Activated naive CD4-positive, alpha-beta T cell treated with anti-CD3 and anti-CD28 coated beads for 36 hours (primary cell): ENCODE measurements around the gene OSBPL5. TPM values are rescaled to one million over a fixed set of nuclear protein-coding genes. Genes with fewer than 3 reads are reported as not detected.

ENCODE experiments used
- CTCF ChIA-PET: fragments of 350-600 bp; sonication (Branson Sonifier 250); formaldehyde crosslinking; loops from one replicate; lab custom pipeline; 2021; ENCODE audit warnings: antibody characterized with exemption; lab: Charles Lee
- DNase-seq: peaks from one replicate; pipeline ENCODE4 v3.0.0-alpha.2; 2020
- H3K27ac Mint-ChIP-seq: one replicate; pipeline ENCODE4 v1.8.0; 2021; ENCODE audit warnings: mild to moderate bottlenecking, mixed read lengths
- H3K27me3 Mint-ChIP-seq: one replicate; pipeline ENCODE4 v1.8.0; 2021; ENCODE audit warnings: low read depth, mixed read lengths
- H3K36me3 Mint-ChIP-seq: one replicate; pipeline ENCODE4 v1.8.0; 2021; ENCODE audit warnings: low read depth, mixed read lengths
- H3K4me1 Mint-ChIP-seq: one replicate; pipeline ENCODE4 v1.8.0; 2021; ENCODE audit warnings: low read depth, mixed read lengths
- H3K4me3 Mint-ChIP-seq: one replicate; pipeline ENCODE4 v1.8.0; 2021; ENCODE audit warnings: mild to moderate bottlenecking, moderate library complexity, mixed read lengths
- H3K9me3 Mint-ChIP-seq: one replicate; pipeline ENCODE4 v1.8.0; 2021; ENCODE audit warnings: mixed read lengths
- intact Hi-C: fragments of 100-400 bp; cut with micrococcal nuclease; formaldehyde crosslinking; loops from one replicate; pipeline ENCODE4 v1.15.1; 2023
- total RNA-seq, 2 experiments: library from RNA; stranded (reverse); gene quantifications; one replicate each; pipeline ENCODE4 v1.2.3, GENCODE V29; 2021

Gene OSBPL5
- total RNA-seq, 2 experiments from 2014 or later, result 3.5 to 3.9 TPM

DNA sequence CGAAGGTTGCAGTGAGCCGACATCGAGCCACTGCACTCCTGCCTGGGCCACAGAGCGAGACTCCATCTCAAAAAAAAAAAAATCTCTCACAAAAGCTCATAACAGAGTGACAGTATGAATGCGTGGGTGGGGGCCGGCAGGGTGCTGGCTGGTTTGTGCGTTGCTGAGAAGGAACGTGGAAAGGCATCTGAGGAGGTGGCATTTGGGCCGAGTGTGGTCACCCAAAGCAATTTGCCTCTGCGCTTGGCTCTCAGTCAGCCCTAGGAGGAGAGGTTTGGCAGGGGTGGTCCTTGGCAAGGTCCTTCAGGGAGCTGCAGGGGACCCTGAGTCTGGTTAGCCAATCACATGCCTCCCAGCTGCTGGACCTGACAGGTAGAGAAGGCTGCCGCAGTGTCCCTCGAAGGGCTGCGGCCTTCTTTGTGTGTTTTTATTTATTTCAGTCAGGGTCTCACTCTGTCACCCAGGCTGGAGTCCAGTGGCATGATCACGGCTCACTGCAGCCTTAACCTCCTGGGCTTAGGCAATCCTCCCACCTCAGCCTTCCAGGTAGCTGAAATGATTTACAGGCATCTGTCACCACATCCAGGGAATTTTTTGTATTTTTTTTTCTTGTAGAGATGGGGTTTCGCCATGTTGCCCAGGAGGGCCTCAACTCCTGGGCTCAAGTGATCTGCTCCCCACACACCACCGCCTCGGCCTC, 23.5 kb upstream of the OSBPL5 start:
- CTCF ChIA-PET, result no interaction called here
- DNase-seq, result no peak
- H3K4me1 Mint-ChIP-seq, result no peaks in the 10 kb centered on the region
- intact Hi-C loops, result no loop called here
- no peak overlapping the region for H3K4me3 Mint-ChIP-seq
- no peaks in the 10 kb centered on the region for H3K27me3 Mint-ChIP-seq
- H3K27ac Mint-ChIP-seq, result no peak overlapping the region
- no peaks in the 10 kb centered on the region for H3K36me3 Mint-ChIP-seq
- H3K9me3 Mint-ChIP-seq, result no peaks in the 10 kb centered on the region

DNA sequence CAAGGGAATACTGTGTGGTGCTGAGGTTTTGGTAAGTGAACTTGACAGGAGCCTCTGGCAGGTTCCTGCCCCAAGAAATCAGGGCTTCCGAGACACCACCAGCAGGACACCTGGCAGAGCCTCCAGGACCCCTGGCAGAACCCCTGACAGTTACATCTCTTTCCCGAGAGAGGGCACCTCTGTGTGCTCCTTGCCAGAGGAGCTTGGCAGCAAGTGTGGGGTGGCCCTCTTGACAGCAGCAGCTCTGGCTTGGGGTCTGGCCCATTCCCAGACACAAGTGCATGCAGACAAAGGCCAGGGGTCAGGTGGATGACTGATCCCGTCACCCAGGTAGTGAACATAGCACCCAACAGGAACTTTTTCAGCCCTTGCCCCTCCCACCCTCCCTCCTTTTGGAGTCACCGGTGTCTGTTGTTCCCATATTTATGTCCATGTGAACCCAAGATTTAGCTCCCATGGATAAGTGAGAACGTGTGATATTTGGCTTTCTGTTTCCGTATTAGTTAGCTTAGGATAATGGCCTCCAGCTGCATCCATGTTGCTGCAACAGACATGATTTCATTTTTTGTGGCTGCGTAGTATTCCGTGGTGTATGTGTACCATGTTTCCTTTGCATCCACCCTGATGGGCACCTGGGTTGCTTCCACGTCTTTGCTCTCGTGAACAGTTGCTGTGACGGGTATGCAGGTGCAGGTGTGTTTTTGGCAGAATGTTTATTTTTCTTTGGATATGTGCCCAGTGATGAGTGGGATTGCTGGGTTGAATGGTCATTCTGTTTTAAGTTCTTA, 21.2 kb upstream of the OSBPL5 start:
- Mint-ChIP-seq H3K27ac (no peak overlapping the region), H3K36me3 (no peaks in the 10 kb centered on the region), H3K27me3 (no peaks in the 10 kb centered on the region), H3K4me3 (no peak overlapping the region), H3K4me1 (no peaks in the 10 kb centered on the region), H3K9me3 (no peaks in the 10 kb centered on the region)
- DNase-seq, result no peak
- intact Hi-C loops, result no loop called here
- CTCF ChIA-PET, result no interaction called here

DNA sequence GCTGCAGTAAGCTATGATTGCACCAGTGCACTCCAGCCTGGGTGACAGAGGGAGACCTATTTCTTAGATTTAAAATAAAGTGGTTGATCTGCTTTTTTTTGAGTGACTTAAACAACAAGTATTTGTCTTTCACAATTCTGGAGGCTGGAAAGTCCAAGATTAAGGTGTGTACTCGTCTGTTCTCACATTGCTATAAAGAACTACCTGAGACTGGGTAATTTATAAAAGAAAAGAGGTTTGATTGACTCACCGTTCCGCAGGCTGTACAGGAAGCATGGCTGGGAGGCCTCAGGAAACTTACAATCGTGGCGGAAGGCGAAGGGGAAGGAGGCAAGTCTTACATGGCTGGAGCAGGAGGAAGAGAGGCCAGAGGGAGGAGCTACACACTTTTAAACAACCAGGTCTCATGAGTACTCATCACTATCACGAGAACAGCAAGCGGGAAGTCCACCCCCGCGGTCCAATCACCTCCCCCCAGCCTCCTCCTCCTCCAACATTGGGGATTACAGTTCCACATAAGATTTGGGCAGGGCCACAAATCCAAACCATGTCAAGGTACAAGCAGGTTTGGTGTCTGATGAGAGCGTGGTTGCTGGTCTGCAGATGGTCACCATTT, 19.7 kb upstream of the OSBPL5 start:
- Mint-ChIP-seq H3K27ac (no peak overlapping the region), H3K9me3 (no peaks in the 10 kb centered on the region), H3K36me3 (no peaks in the 10 kb centered on the region), H3K4me1 (no peaks in the 10 kb centered on the region), H3K27me3 (no peaks in the 10 kb centered on the region), H3K4me3 (no peak overlapping the region)
- no peak for DNase-seq
- intact Hi-C loops, result no loop called here
- CTCF ChIA-PET, result interaction anchor here (0.6 kb wide), 1 partner anchor 39 kb away, joined by 3 read pairs; no protein-coding TSS in a partner anchor

DNA sequence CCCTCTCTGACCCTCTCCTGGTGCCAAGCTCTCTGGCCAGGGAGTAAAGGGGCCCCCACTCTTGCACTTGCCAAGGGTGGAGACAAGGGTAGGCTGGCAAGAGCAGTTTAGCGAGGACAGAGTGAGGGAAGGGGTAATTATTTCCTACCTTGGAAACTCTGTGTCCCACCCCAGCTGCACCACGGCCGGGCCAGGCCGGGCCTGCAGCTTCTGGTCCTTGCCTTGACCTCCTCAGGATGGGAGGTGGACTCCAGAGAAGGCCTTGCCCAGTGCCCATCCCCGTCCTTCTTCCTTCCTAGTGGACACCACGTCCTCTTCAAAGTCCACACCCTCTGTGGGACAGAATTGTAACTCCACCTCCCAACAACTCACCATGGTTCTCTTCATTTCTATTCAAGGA, 18.4 kb upstream of the OSBPL5 start:
- CTCF ChIA-PET, result no interaction called here
- H3K27me3 Mint-ChIP-seq, result no peaks in the 10 kb centered on the region
- intact Hi-C loops, result no loop called here
- H3K4me1 Mint-ChIP-seq, result no peaks in the 10 kb centered on the region
- no peaks in the 10 kb centered on the region for H3K36me3 Mint-ChIP-seq
- DNase-seq, result no peak
- no peak overlapping the region for H3K4me3 Mint-ChIP-seq
- no peaks in the 10 kb centered on the region for H3K9me3 Mint-ChIP-seq
- H3K27ac Mint-ChIP-seq, result no peak overlapping the region

DNA sequence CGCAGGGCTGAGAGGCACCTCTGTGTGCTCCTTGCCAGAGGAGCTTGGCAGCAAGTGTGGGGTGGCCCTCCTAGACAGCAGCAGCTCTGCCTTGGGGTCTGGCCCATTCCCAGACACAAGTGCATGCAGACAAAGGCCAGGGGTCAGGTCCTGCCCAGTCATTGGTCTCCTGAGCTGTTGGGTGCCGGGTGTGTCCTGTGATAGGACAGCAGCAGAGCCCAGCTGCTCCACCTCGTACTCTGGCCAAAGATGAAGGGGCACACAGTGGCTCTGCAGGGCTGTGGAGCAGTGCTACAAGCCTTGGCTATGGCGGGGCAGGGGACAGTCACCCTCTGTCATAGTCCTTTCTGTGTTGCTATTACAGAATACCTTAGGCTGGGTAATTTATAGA, 17.3 kb upstream of the OSBPL5 start:
- H3K4me1 Mint-ChIP-seq, result no peaks in the 10 kb centered on the region
- H3K27ac Mint-ChIP-seq, result no peak overlapping the region
- H3K27me3 Mint-ChIP-seq, result no peaks in the 10 kb centered on the region
- intact Hi-C loops, result no loop called here
- H3K9me3 Mint-ChIP-seq, result no peaks in the 10 kb centered on the region
- DNase-seq, result no peak
- CTCF ChIA-PET, result no interaction called here
- no peak overlapping the region for H3K4me3 Mint-ChIP-seq
- H3K36me3 Mint-ChIP-seq, result no peaks in the 10 kb centered on the region

DNA sequence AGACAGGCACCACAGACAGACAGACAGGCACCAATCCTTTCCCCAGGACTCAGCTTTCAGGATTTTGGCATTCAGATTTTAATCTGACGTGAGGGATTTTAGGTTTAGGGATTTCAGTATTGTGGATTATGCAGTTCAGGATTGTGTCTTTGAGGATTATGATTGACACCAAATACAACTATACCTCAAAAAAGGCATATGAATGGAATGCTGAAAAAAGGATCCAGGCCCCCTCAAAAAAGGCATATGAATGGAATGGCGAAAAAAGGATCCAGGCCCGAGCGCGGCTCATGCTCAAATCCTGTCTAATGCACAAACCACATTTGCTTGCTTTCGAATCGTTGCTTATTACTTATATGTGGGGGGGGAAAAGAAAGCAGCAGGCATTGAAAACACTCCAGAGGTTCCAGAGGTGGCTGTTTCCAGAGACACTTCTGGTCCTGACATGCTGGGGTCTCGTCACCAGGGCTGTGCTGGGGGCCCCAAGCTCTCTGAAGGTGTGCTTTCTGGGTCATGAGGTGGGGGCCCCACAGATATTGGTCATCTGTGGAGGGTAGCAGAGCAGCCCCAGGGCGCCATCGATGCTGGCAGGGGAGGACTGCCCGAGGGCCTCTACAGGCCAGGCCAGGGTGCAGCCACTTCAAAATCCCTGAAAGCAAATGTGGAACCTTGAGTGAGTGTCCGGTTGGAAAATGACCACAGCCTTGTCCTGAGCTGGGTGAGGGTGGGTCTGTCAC, 16.8 kb upstream of the OSBPL5 start:
- Mint-ChIP-seq H3K4me3 (no peak overlapping the region), H3K36me3 (no peaks in the 10 kb centered on the region), H3K27ac (no peak overlapping the region), H3K4me1 (no peaks in the 10 kb centered on the region), H3K27me3 (no peaks in the 10 kb centered on the region), H3K9me3 (no peaks in the 10 kb centered on the region)
- intact Hi-C loops, result no loop called here
- CTCF ChIA-PET, result no interaction called here
- no peak for DNase-seq

DNA sequence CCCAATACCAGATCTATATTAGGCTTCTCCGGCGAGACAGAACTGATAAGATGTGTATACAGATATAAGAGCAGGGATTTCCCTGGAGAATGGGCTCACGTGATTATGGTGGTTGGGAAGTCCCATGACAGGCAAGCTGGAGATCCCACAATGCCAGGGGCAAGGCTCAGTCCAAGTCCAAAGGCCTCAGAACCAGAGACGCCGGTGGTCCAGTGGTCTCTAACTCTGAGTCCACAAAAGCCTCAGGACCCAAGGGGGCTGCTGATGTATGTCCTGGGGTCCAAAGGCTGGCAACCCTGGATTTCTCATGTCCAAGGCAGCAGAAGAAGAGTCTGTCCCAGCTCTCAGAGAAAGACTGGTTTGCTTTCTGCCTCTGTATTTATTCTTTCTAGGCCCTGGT, 15.8 kb upstream of the OSBPL5 start:
- CTCF ChIA-PET, result no interaction called here
- Mint-ChIP-seq H3K4me3 (no peak overlapping the region), H3K9me3 (peaks cover 4% of the 10 kb centered on the region), H3K27ac (no peak overlapping the region), H3K4me1 (no peaks in the 10 kb centered on the region), H3K36me3 (no peaks in the 10 kb centered on the region), H3K27me3 (no peaks in the 10 kb centered on the region)
- no peak for DNase-seq
- intact Hi-C loops, result no loop called here

DNA sequence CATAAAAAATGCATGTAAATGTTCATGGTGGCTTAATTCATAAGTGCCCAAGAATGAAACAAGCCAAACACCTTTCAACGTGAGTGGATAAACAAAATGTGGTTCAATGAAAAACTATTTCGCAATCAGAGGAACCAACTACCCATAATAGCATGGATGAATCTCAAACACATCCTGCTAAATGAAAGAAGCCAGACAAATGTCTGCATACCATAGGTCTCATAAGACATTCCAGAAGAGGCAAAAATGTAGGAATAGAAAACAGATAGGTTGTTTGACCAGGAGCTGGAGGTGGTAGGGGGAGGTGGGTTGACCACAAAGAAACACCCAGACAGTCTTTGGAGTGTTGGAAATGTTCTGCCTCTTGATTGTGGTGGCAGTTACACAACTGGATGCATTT, 13.2 kb upstream of the OSBPL5 start:
- Mint-ChIP-seq H3K27me3 (no peaks in the 10 kb centered on the region), H3K27ac (no peak overlapping the region), H3K36me3 (no peaks in the 10 kb centered on the region), H3K4me1 (no peaks in the 10 kb centered on the region), H3K4me3 (no peak overlapping the region), H3K9me3 (peaks cover 6% of the 10 kb centered on the region)
- CTCF ChIA-PET, result no interaction called here
- DNase-seq, result no peak
- intact Hi-C loops, result no loop called here

DNA sequence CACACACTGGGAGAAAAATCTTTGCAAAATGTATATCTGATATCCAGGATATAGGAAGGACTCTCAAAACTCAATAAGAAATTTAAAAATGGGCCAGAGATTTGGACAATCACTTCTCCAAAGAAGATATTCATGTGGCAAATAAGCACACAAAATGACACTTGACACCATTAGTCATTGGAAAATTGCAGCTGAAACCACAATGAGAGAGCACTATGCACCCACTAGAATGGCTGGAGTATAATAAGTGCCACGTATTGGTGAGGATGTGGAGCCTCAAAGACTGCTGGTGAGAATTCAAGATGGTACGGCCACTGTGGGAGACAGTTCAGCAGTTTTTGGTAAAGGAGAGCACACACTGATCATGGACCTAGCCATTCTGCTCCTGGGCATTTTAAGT, 12.8 kb upstream of the OSBPL5 start:
- Mint-ChIP-seq H3K4me3 (no peak overlapping the region), H3K4me1 (no peaks in the 10 kb centered on the region), H3K36me3 (no peaks in the 10 kb centered on the region), H3K27me3 (no peaks in the 10 kb centered on the region), H3K27ac (no peak overlapping the region), H3K9me3 (peaks cover 6% of the 10 kb centered on the region)
- intact Hi-C loops, result no loop called here
- no peak for DNase-seq
- CTCF ChIA-PET, result no interaction called here

DNA sequence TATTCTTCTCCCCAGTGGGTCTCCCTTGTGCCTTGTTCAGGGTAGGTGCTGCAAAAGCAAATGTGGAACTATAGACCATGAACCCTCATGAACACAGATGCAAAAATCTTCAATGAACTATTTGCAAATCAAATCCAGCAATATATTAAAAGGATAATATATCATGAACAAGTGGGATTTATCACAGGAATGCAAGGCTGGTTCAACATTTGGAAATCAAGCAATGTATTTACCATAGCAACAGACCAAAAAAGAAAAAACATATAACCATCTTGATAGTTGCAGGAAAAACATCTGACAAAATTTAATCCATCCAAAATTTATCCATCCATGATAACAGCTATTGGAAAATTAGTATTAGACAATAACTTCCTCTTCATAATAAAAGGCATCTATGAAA, 11.4 kb upstream of the OSBPL5 start:
- Mint-ChIP-seq H3K27me3 (peaks cover 8% of the 10 kb centered on the region), H3K27ac (no peak overlapping the region), H3K9me3 (peaks cover 6% of the 10 kb centered on the region), H3K4me1 (no peaks in the 10 kb centered on the region), H3K4me3 (no peak overlapping the region), H3K36me3 (no peaks in the 10 kb centered on the region)
- intact Hi-C loops, result no loop called here
- no peak for DNase-seq
- CTCF ChIA-PET, result no interaction called here

DNA sequence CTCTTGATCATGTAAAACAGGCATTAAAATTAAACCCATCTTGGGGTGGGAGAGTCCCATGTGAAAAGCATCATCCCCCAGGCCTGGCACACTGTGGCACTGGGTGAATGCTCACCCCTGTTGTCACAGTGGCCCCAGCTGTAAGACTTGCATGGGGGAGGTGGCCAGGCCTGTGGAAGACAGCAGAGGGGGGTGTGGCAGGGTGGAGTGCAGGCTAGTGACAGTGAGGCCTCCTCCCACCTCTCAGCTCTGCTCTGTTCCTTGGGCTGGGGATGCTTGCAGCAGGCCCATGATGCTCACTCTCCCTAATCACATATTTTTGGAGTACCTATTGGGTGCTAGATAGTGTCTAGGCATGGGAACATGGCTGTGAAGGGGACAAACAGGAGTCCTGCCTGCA, 10.1 kb upstream of the OSBPL5 start:
- peaks cover 6% of the 10 kb centered on the region for H3K9me3 Mint-ChIP-seq
- no peaks in the 10 kb centered on the region for H3K36me3 Mint-ChIP-seq
- intact Hi-C loops, result no loop called here

DNA sequence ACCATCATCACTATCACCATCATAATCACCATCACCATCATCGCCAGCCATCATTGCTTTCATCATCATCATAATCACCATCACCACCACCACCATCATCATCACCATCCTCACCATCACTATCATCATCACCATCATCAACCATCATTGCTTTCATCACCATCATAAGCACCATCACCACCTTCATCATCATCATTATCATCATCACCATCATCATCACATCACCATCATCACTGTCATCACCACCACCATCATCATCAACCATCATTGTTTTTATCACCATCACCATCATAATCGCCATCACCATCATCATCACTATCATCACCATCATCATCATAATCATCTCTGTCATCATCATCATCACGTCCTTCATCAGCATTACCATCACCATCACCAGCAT, 9.3 kb upstream of the OSBPL5 start:
- H3K36me3 Mint-ChIP-seq, result no peaks in the 10 kb centered on the region
- intact Hi-C loops, result no loop called here
- H3K4me3 Mint-ChIP-seq, result no peak overlapping the region
- no peak for DNase-seq
- H3K27ac Mint-ChIP-seq, result no peak overlapping the region
- CTCF ChIA-PET, result no interaction called here
- H3K4me1 Mint-ChIP-seq, result peaks cover 6% of the 10 kb centered on the region
- peaks cover 6% of the 10 kb centered on the region for H3K9me3 Mint-ChIP-seq
- peaks cover 15% of the 10 kb centered on the region for H3K27me3 Mint-ChIP-seq

More for the DNA sequence above, 10.1 kb upstream of the OSBPL5 start:
- CTCF ChIA-PET, result no interaction called here
- H3K27ac Mint-ChIP-seq, result no peak overlapping the region
- no peak overlapping the region for H3K4me3 Mint-ChIP-seq
- H3K4me1 Mint-ChIP-seq, result no peaks in the 10 kb centered on the region
- H3K27me3 Mint-ChIP-seq, result peaks cover 9% of the 10 kb centered on the region
- no peak for DNase-seq
